Stimulated activated effector memory CD8-positive, alpha-beta T cell treated with anti-CD3 and anti-CD28 coated beads, Interleukin-12 subunit alpha, Interleukin-12 subunit beta, amount 100 ng/mL, for 72 hours (primary cell): ENCODE data around the gene CACFD1.

Source experiments
- ATAC-seq: fragments of 150-1000 bp; cut with Tn5 transposase; 2 replicates; pipeline ENCODE4 v1.10.0; 2021
- DNase-seq, 2 donors: peaks; one replicate each; pipeline ENCODE4 v3.0.0; 2021 to 2022; ENCODE audit warnings: low spot score in 2 of 2
- H3K27ac Mint-ChIP-seq: one replicate; pipeline ENCODE4 v1.8.0; 2022; ENCODE audit warnings: mild to moderate bottlenecking, mixed read lengths
- H3K36me3 Mint-ChIP-seq: one replicate; pipeline ENCODE4 v1.8.0; 2022; ENCODE audit warnings: mild to moderate bottlenecking, mixed read lengths
- H3K4me1 Mint-ChIP-seq: one replicate; pipeline ENCODE4 v1.8.0; 2022; ENCODE audit warnings: mixed read lengths
- H3K4me3 Mint-ChIP-seq: one replicate; pipeline ENCODE4 v1.8.0; 2022; ENCODE audit warnings: mild to moderate bottlenecking, mixed read lengths
- H3K9me3 Mint-ChIP-seq: one replicate; pipeline ENCODE4 v1.8.0; 2022; ENCODE audit warnings: mixed read lengths

CACFD1 gene

DNA sequence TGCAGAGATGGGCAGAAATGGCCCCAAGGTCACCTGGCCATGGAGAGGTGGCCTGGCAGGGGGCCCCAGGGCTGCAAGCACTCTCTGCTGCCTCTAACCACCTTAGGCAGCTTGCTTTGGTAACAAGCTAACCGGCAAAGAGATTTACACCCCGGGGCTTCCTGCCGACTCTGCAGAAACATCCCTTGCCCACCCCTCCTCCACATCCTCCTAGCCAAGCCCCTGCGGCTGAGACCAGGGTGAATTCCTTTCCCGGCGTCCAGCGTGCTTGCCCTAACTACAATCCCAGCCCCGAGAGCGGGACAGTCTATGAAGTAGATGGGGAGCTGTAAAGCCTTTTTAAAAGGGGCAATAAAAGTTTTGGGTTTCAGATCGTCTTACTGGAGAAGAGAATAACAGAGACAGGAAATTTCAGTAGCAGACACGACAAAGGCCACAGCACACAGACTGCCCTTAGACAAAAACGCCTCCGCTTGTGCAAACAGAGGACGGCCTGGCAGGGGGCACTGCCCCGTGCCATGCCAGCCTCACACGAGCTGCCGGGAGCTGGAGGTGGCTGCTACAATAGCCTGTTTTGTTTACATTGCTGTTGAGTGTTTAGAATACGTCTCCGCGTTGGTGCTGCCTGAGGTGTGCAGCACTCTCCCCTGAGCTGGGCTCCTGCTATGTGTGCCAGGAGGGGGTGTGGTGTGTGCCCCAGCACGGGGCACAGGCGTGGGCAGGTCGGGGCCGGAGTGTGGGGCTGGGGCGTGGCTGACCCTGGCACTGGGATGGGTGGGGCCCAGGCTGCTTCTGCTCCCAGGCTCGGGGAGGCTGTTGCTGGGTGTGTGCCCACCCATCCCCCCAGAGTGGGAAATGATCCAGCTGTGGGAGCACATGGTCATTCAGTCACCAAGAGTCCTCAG is 49.7 kb downstream of the CACFD1 start:
- DNase-seq: no peak
- H3K27ac Mint-ChIP-seq: peak overlapping the region; percentile 26
- peak overlapping the region; percentile 50 for H3K4me3 Mint-ChIP-seq
- H3K4me1 Mint-ChIP-seq: peaks cover 8% of the 10 kb centered on the region
- no peaks in the 10 kb centered on the region for H3K9me3 Mint-ChIP-seq
- peak; percentile 41 for ATAC-seq
- H3K36me3 Mint-ChIP-seq: no peaks in the 10 kb centered on the region

DNA sequence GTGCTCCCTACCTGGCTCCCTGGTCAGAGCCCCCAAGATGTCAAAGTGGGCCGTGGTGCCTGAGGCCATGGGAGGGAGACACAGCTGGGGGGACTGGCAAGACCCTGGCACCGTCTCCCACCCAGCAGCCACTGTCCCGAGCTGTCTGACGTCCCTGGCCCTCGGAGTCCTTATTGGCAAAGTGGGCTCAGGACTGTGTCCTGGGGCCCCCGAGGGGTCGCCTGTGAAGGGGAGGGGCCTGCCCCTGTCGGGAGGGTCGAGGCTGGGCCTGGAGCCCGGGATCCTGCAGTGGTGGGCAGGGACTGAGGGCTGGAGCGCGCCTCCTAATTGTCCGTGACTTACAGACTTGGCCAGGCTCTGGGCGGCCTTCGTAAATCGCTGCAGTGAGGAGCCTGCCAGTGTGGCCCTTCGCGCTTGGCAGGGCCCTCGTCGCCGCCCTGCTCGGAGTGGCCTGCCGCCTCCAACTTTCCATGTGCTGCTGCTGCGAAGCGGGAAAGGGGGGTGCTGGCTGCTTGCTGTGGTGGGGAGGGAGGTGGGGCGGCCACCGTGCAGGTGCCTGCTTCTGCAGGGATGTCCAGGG is 51.2 kb downstream of the CACFD1 start:
- no peaks in the 10 kb centered on the region for H3K9me3 Mint-ChIP-seq
- H3K27ac Mint-ChIP-seq: no peak overlapping the region
- no peak overlapping the region for H3K4me3 Mint-ChIP-seq
- no peak for DNase-seq
- H3K4me1 Mint-ChIP-seq: peaks cover 8% of the 10 kb centered on the region
- H3K36me3 Mint-ChIP-seq: no peaks in the 10 kb centered on the region
- no peak for ATAC-seq

DNA sequence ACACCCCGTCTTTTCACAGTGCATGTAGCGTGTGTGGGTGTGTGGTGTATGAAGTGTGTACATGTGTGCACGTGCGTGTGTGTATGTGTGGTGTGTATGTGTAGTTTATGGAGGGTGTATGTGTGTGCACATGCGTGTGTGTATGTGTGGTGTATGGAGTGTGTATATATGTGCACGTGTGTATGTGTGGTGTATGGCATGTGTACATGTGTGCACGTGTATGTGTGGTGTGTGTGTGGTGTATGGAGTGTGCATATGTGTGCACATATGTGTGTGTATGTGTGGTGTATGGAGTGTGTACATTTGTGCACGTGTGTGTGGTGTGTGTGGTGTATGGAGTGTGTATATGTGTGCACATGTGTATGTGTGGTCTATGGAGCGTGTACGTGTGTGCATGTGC is 51.8 kb downstream of the CACFD1 start:
- Mint-ChIP-seq H3K9me3 (no peaks in the 10 kb centered on the region), H3K36me3 (no peaks in the 10 kb centered on the region), H3K27ac (no peak overlapping the region), H3K4me1 (peaks cover 8% of the 10 kb centered on the region), H3K4me3 (no peak overlapping the region)
- ATAC-seq (no peak), DNase-seq (no peak)

DNA sequence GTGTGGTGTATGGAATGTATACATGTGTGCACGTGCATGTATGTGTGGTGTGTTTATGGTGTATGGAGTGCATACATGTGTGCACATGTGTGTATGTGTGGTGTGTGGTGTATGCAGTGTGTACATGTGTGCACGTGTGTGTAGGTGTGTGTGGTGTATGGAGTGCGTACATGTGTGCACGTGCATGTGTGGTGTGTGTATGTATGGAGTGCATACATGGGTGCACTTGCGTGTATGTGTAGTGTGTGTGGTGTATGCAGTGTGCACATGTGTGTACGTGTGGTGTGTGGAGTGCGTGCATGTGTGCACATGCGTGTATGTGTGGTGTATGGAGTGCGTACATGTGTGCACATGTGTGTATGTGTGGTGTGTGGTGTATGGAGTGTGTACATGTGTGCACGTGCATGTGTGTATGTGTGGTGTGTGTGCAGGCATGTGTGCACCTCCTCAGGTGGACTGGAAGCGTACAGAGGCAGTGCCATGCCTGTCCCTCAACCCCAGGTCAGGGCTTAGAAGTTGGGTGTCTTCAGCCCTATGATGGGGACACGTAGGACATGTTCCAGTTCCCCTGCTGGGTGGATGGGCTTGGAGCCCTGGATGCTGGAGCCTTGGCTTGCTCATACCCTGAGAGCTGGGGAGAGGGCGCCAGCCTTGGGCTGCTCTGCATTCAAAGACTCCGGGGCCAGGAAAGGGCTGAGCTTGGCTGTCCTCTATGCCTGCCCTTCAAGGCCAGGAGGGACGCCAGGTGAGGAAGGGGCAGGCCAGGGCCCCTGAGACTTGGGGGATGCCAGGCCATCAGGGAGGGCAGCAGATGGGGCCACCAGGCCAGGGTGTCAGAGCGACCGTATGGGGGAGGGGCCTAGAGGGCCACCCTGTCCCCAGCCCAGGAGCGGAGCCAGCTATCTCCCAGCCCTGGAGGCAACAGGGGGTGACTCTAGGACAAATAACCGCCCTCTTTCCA is 52.8 kb downstream of the CACFD1 start:
- Mint-ChIP-seq H3K9me3 (no peaks in the 10 kb centered on the region), H3K4me1 (peaks cover 8% of the 10 kb centered on the region), H3K4me3 (no peak overlapping the region), H3K36me3 (no peaks in the 10 kb centered on the region), H3K27ac (no peak overlapping the region)
- no peak for ATAC-seq
- no peak for DNase-seq

DNA sequence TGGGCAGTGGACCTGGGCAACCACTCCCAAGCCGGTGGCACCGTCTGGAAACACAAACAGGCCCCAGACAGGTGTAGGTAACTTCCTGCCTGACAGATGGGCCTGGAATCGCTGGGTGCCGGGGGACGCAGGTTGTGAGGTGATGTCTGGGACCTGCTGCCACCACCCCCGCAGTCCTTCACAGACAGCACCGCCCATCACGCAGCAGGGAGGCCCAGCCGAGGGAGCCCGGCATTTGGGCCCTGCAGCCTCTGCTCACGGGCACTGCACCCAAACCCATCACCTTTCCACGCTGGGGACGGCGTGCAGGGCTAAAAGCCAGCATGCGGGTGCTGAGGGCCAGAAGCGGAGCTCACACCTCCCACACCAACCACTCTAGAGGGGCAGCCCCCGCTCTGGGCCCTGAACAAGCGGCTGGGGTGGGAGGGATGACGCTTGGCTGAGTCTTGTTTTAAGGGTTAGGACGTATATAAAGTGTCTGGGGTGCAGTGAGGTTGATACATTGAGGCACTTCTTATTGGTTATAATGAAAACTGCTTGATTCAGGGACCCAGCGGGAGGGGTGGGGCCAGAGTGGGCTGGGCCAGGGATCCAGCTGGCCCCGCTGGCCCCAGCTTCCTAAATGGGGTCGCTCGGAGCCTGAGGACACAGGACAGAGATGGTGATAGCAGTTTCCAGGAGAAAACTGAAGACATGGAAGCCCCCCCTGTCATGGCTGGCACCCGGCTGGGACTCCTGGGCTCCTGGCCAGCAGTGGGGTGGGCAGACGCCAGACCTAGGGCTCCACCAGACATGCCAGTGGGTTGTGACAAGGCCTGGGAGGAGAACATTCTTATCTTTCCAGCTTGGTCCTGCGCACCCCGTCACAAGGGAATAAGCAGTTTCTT is 53.7 kb downstream of the CACFD1 start:
- DNase-seq (no peak), ATAC-seq (no peak)
- no peak overlapping the region for H3K27ac Mint-ChIP-seq
- H3K4me3 Mint-ChIP-seq: no peak overlapping the region
- H3K4me1 Mint-ChIP-seq: peaks cover 8% of the 10 kb centered on the region
- H3K36me3 Mint-ChIP-seq: no peaks in the 10 kb centered on the region
- no peaks in the 10 kb centered on the region for H3K9me3 Mint-ChIP-seq

DNA sequence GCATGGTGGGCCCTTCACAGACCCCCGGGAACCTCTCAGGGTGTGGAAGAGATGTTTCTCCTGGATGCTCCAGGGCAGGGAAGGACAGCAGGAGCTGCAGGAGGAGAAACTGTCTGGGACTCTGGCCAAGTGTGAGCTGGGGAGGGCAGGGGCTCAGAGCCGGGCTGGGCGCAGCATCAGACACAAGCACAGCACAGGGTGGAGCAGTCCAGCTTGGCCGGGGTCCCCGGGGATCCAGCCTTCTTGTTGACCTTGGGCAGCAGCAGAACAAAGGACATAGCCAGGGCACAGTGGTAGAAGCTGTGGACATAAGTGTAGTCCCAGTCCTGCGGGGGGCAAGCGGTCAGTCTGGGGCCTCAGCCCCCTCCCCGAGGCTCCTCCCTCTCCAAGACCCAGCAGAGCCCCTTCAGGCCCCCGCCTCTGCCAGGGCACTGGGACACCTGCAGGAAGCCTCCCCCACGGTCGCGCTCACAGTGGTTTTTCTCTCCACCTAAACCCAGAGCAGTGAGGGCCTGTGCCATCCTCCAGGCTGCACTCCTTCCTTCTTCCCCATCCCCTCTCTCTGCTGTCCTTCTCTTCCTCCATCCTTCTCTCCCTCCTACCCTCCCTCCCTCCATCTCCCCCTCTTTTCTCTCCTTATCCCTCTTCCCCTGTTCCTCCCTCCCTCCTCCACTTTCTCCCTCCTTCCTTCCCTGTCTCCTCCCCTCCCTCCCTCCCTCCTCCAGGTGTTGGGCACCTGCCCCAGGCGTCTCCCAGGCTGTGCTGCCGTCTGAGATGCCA is 54.9 kb downstream of the CACFD1 start:
- ATAC-seq: no peak
- no peaks in the 10 kb centered on the region for H3K9me3 Mint-ChIP-seq

DNA sequence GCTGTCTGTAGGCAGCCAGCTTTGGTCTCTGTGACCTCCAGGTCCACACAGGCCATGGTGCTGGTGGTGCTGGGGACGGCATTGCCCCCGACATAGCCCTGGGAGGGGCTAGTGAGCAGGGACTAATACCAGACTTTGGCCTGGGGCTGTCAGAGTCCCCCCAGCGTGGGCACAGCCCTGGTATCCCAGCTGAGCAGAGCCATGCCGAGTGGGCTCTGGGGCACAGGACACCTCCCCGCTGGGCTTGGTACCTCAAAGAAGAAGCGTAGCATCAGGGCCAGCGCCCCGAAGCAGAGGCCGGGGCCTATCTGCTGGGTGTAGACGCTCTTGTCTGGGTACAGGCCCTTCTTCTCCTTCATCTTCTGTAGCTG is 55.4 kb downstream of the CACFD1 start:
- Mint-ChIP-seq H3K4me3 (no peak overlapping the region), H3K9me3 (no peaks in the 10 kb centered on the region), H3K27ac (no peak overlapping the region), H3K4me1 (no peaks in the 10 kb centered on the region), H3K36me3 (no peaks in the 10 kb centered on the region)
- DNase-seq (no peak), ATAC-seq (no peak)

More for the DNA sequence above, 54.9 kb downstream of the CACFD1 start:
- no peak overlapping the region for H3K27ac Mint-ChIP-seq
- H3K4me1 Mint-ChIP-seq: peaks cover 1% of the 10 kb centered on the region
- H3K36me3 Mint-ChIP-seq: no peaks in the 10 kb centered on the region
- no peak for DNase-seq
- H3K4me3 Mint-ChIP-seq: no peak overlapping the region

DNA sequence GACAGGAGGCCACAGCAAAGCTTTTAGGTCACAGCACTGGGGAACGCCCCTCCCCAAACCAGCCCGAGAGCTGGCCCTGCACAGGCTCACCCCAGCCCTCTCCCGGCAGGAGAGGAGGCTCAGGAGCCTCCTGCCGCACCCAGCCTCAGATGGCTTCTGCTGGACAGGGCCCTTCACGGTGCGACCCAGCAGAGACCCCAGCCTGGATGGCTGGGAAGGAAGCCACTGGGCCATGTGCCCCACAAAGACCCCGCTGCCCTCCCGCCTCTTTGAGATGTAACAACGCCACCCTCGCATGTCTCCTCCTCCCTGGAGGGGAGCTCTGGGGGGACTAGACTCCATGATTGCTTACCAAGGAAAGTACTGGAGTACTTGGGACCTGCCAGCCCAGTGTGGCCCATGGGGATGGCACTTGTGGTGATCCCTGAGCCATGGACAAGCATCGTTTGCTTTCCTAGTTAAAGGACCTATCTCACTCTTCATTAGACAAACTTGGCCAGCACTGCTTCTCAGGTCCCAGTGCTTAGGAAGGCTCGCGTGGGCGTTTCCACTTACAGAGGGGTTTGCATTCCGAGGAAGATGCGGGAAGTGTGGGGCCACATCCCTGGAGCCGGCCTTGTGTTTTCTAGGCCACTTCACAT is 56.0 kb downstream of the CACFD1 start:
- no peaks in the 10 kb centered on the region for H3K4me1 Mint-ChIP-seq
- no peak overlapping the region for H3K27ac Mint-ChIP-seq
- H3K36me3 Mint-ChIP-seq: no peaks in the 10 kb centered on the region

DNA sequence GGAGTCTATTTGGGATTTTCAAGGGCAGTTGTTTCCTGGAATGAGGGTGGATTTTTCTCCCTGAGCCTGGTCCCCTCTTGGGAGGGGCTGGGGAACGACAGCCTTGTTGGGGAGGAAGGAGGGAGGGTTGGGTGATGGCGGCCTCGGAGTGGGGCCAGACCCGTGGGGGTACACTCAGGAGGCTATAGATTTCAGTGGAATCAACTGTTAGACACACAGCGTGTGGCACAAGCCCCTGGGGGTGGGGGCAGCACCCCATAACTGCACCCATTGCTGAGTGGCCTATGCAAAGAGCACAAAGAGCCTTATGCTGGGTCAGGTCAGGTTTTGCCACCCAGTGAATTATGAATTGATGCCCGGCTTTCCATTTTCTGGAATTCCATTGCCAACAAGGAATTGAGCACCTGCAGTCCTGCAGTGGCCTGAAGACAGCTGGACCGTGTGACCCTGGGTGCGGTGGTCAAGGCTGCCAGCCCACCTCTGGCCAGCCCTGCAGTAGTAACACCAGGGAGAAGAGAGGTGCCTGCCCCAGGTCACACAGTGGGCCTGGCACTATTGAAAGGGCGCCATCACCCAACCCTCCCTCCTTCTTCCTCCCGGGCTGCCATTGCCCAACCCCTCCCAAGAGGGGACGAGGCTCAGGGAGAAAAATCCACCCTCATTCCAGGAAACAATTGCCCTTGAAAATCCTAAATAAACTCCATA is 56.6 kb downstream of the CACFD1 start:
- no peak for ATAC-seq
- no peaks in the 10 kb centered on the region for H3K9me3 Mint-ChIP-seq
- H3K4me3 Mint-ChIP-seq: no peak overlapping the region
- H3K27ac Mint-ChIP-seq: no peak overlapping the region
- no peaks in the 10 kb centered on the region for H3K36me3 Mint-ChIP-seq
- H3K4me1 Mint-ChIP-seq: no peaks in the 10 kb centered on the region
- DNase-seq: no peak

More for the DNA sequence above, 56.0 kb downstream of the CACFD1 start:
- H3K9me3 Mint-ChIP-seq: no peaks in the 10 kb centered on the region
- no peak for ATAC-seq
- no peak for DNase-seq
- H3K4me3 Mint-ChIP-seq: no peak overlapping the region

DNA sequence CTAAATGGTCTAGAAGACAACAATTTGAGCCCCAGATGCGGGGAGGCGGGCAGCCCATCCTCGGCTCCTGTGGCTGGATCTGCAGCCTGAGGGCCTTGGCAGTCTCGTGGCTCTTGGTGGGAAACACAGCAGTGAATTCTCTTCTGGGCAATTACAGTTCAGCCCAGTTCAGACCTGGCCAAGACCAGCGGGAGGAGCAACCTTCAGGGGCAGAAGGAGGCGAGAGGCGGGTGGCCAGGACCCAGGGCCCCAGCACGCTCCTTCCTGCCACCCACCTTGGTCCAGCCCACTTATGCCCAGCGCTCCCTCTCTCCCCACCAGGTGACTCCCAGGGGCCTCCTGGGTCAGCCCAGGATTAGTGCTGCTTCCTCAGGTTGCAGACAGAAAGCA is 57.2 kb downstream of the CACFD1 start:
- no peaks in the 10 kb centered on the region for H3K36me3 Mint-ChIP-seq
- no peak for DNase-seq
- no peak overlapping the region for H3K4me3 Mint-ChIP-seq
- ATAC-seq: no peak
- H3K9me3 Mint-ChIP-seq: no peaks in the 10 kb centered on the region
- H3K4me1 Mint-ChIP-seq: no peaks in the 10 kb centered on the region
- no peak overlapping the region for H3K27ac Mint-ChIP-seq

DNA sequence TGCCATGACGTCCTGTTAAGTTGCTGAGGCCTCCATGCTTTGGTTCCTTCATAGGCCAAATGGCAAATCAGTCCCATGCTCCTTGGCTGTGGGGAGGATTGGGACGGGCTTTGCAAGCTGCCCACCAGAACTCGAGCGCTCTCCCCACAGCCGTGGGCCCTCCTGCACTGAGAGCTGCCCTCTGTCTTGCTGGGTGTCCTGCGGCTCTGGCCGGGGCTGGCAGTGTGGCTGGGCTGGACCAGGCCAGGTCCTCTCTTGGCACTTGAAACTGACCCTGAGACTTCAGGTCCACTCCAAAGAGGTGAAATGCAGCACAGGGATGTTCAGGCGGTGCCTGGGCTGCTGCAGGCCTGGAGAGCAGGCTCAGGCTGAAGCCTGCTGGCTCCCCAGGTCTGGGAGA is 57.9 kb downstream of the CACFD1 start:
- ATAC-seq (no peak), DNase-seq (no peak)
- Mint-ChIP-seq H3K9me3 (no peaks in the 10 kb centered on the region), H3K36me3 (no peaks in the 10 kb centered on the region), H3K4me1 (no peaks in the 10 kb centered on the region), H3K4me3 (no peak overlapping the region), H3K27ac (no peak overlapping the region)

DNA sequence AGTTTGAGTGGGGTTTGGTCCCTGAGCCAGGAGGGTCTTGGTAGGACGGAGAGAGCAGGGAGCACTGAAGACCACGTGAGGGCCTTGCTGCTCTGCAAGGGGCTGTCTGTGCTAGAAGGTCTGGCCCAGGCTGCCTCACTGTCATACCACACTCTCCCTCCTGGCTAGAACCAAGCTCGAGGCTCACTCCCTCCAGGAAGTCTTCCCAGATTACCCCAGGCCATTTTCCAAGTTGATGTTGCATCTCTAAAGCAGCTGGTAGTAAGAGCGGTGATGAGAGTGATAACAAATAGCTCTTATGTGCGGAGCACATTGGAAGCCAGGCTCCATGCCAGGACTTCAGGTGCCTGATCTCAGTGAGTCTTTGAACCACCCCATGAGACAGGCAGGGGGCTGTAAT is 58.4 kb downstream of the CACFD1 start:
- H3K27ac Mint-ChIP-seq: no peak overlapping the region
- no peaks in the 10 kb centered on the region for H3K9me3 Mint-ChIP-seq
- H3K36me3 Mint-ChIP-seq: no peaks in the 10 kb centered on the region
- no peak overlapping the region for H3K4me3 Mint-ChIP-seq
- no peaks in the 10 kb centered on the region for H3K4me1 Mint-ChIP-seq
- DNase-seq: no peak
- no peak for ATAC-seq

DNA sequence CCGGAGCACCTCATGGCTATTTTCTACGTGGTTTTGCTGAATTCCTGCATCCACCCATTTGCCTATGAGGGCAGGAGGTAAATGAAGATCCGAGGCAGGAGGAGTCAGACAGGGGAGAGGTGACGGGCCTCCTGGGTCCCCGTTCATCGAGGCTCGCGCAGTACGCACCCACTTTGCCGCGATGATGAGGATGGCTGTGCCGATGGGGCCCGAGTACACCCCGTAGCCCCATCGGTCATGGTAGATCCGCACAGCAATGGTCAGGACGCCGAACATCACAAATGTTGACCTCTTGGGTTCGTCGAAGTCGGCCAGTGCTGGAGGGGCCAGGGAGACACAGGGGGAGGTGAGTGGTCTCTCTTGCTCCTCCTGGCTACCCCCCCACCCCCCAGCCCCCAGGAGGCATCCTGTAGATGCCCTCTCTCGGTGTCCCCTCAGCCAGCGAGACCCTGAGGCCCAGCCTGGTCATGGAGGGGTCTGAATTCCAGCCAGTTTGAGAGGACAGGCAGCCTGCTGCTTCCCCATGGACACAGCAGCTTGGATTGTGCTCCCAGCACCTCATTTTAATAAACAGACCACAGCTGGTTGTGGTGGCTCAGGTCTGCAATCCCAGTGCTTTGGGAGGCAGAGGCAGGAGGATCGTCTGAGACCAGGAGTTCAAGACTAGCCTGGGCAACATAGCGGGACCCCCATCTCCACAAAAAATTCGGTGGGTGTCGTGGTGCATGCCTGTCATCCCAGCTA is 59.1 kb downstream of the CACFD1 start:
- Mint-ChIP-seq H3K27ac (no peak overlapping the region), H3K9me3 (no peaks in the 10 kb centered on the region), H3K36me3 (no peaks in the 10 kb centered on the region), H3K4me3 (no peak overlapping the region), H3K4me1 (no peaks in the 10 kb centered on the region)
- DNase-seq: no peak
- ATAC-seq: no peak
